Osteocyte (in vitro differentiated cells): ENCODE data around the gene MAPK14. TPM values are rescaled to one million over a fixed set of nuclear protein-coding genes. Genes with fewer than 3 reads are reported as not detected.
"Not testable (repeated sequence)": the region's sequence is repeated elsewhere in the genome, so short reads cannot be mapped to it uniquely, and the experiment has no call there.

Source experiments
- DNase-seq: peaks from one replicate; pipeline ENCODE4 v3.0.0; 2021; ENCODE audit warnings: mixed read lengths; ENCODE audit not compliant: unreplicated experiment; ENCODE audit errors: extremely low spot score
- H3K27ac Mint-ChIP-seq: one replicate; pipeline ENCODE4 v1.8.0; 2021; ENCODE audit warnings: mild to moderate bottlenecking, mixed read lengths; ENCODE audit not compliant: unreplicated experiment
- H3K27me3 Mint-ChIP-seq: one replicate; pipeline ENCODE4 v1.8.0; 2021; ENCODE audit warnings: mixed read lengths; ENCODE audit not compliant: unreplicated experiment
- H3K36me3 Mint-ChIP-seq: one replicate; pipeline ENCODE4 v1.8.0; 2021; ENCODE audit warnings: mixed read lengths; ENCODE audit not compliant: unreplicated experiment
- H3K4me1 Mint-ChIP-seq: one replicate; pipeline ENCODE4 v1.8.0; 2021; ENCODE audit warnings: mixed read lengths; ENCODE audit not compliant: unreplicated experiment
- H3K4me3 Mint-ChIP-seq: one replicate; pipeline ENCODE4 v1.8.0; 2021; ENCODE audit warnings: mild to moderate bottlenecking, moderate library complexity, mixed read lengths; ENCODE audit not compliant: unreplicated experiment
- H3K9me3 Mint-ChIP-seq: one replicate; pipeline ENCODE4 v1.8.0; 2021; ENCODE audit warnings: mixed read lengths; ENCODE audit not compliant: unreplicated experiment
- CTCF ChIP-seq: fragments of 200-600 bp; sonication (generic); IDR thresholded peaks from 2 replicates; pipeline ENCODE4 v1.5.0; 2021; ENCODE audit warnings: antibody characterized with exemption, mild to moderate bottlenecking, moderate library complexity
- total RNA-seq: library from RNA; stranded (reverse); gene quantifications from 2 replicates; pipeline ENCODE4 v1.2.1, GENCODE V29; 2021

MAPK14 gene
- total RNA-seq, 1 donor from 2014 or later: 38.8 TPM

GRCh38 chr6:36120979-36121786 is 93.6 kb downstream of the MAPK14 start:
- Mint-ChIP-seq H3K4me1 (peaks cover 6% of the 10 kb centered on the region), H3K4me3 (no peak overlapping the region), H3K36me3 (peaks cover 10% of the 10 kb centered on the region), H3K27me3 (no peaks in the 10 kb centered on the region), H3K9me3 (no peaks in the 10 kb centered on the region), H3K27ac (no peak overlapping the region)
- DNase-seq: no peak
- no peak for TF ChIP-seq CTCF

GRCh38 chr6:36121787-36122494 is 94.3 kb downstream of the MAPK14 start:
- Mint-ChIP-seq H3K9me3 (no peaks in the 10 kb centered on the region), H3K36me3 (peaks cover 6% of the 10 kb centered on the region), H3K27me3 (no peaks in the 10 kb centered on the region), H3K4me3 (no peak overlapping the region), H3K4me1 (peaks cover 10% of the 10 kb centered on the region), H3K27ac (no peak overlapping the region)
- no peak for TF ChIP-seq CTCF
- DNase-seq: no peak

- TF ChIP-seq CTCF: no peak
- Mint-ChIP-seq H3K9me3 (no peaks in the 10 kb centered on the region), H3K36me3 (peaks cover 6% of the 10 kb centered on the region), H3K27ac (no peak overlapping the region), H3K4me3 (no peak overlapping the region), H3K27me3 (no peaks in the 10 kb centered on the region), H3K4me1 (peaks cover 17% of the 10 kb centered on the region)
- no peak for DNase-seq
Measured at GRCh38 chr6:36122495-36123269, 95.1 kb downstream of the MAPK14 start.

- Mint-ChIP-seq H3K4me1 (peaks cover 18% of the 10 kb centered on the region), H3K27ac (peak overlapping the region; percentile 23), H3K4me3 (no peak overlapping the region), H3K36me3 (peaks cover 4% of the 10 kb centered on the region), H3K27me3 (no peaks in the 10 kb centered on the region), H3K9me3 (no peaks in the 10 kb centered on the region)
- peak; percentile 90 for DNase-seq
- peak; percentile 62 for TF ChIP-seq CTCF
Measured at GRCh38 chr6:36123270-36124139, 95.9 kb downstream of the MAPK14 start.

GRCh38 chr6:36124346-36124745 is 96.7 kb downstream of the MAPK14 start:
- not testable (repeated sequence) for H3K27me3 Mint-ChIP-seq, H3K9me3 Mint-ChIP-seq, DNase-seq, H3K27ac Mint-ChIP-seq, H3K4me3 Mint-ChIP-seq, H3K36me3 Mint-ChIP-seq
- H3K4me1 Mint-ChIP-seq: peaks cover 18% of the 10 kb centered on the region
